ENCODE results near the gene FBH1.

GRCh38 chr10:5959142-5959541, 69.1 kb downstream of the FBH1 start:
- TF ChIP-seq POLR2AphosphoS5 (IDR thresholded peaks at IDR 0.05; ENCODE audit: low read depth, low read length): no peak
- no peak for TF ChIP-seq POLR2A (IDR thresholded peaks at IDR 0.05; ENCODE audit: low read depth, low read length)
- TF ChIP-seq TAF1 (IDR thresholded peaks at IDR 0.05; ENCODE audit: low read depth, low read length): no peak
- TF ChIP-seq SPI1 (IDR thresholded peaks at IDR 0.05; ENCODE audit: low read depth, low read length): no peak
- TF ChIP-seq PAX5 (IDR thresholded peaks at IDR 0.05; ENCODE audit: insufficient read depth, low read length, severe bottlenecking): no peak
- no peak for TF ChIP-seq POU2F2 (IDR thresholded peaks at IDR 0.05; ENCODE audit: low read depth, low read length)

All from GM12891 (cell line).